SK-N-MC (cell line): ENCODE results near the gene G6PC2.
A peak's percentile ranks its signal among the peaks of the same experiment; 100 is the strongest.
"Not testable (repeated sequence)": the region's sequence is repeated elsewhere in the genome, so short reads cannot be mapped to it uniquely, and the experiment has no call there.

ENCODE experiments used
- DNase-seq: peaks from one replicate; pipeline ENCODE4 v3.0.0-alpha.2; 2011; ENCODE audit warnings: low read depth, low spot score
- H3K27ac ChIP-seq: fragments of 200-600 bp; sonication (generic); 2 replicates; pipeline ENCODE4 v1.5.1; 2016; ENCODE audit warnings: mixed run types
- H3K36me3 ChIP-seq: fragments of 200-600 bp; sonication (generic); 2 replicates; pipeline ENCODE4 v1.6.1; 2017; ENCODE audit warnings: antibody characterized with exemption, low read length, mixed read lengths; ENCODE audit not compliant: insufficient read depth
- H3K4me3 ChIP-seq: fragments of 200-600 bp; sonication (generic); 2 replicates; pipeline ENCODE4 v1.5.1; 2016
- H3K9ac ChIP-seq: fragments of 200-600 bp; sonication (generic); 2 replicates; pipeline ENCODE4 v1.8.0; 2017; ENCODE audit warnings: mixed run types, mixed read lengths; ENCODE audit not compliant: insufficient read length
- H3K9me3 ChIP-seq: fragments of 200-600 bp; sonication (generic); 2 replicates; pipeline ENCODE4 v1.6.1; 2017; ENCODE audit warnings: low read depth, mild to moderate bottlenecking, antibody characterized with exemption, low read length, moderate library complexity, mixed read lengths
- EZH2 ChIP-seq: fragments of 200-600 bp; sonication (generic); IDR thresholded peaks from one replicate; pipeline ENCODE4 v1.6.1; 2017; ENCODE audit warnings: antibody characterized with exemption
- FOXP2 ChIP-seq: optimal IDR thresholded peaks from 2 replicates; pipeline ENCODE3; 2011; ENCODE audit warnings: mild to moderate bottlenecking, moderate library complexity; ENCODE audit not compliant: insufficient read depth; ENCODE audit errors: extremely low read length, control extremely low read depth
- POLR2AphosphoS5 ChIP-seq: IDR thresholded peaks from 2 replicates; pipeline ENCODE4 v1.6.1; 2012; ENCODE audit warnings: mild to moderate bottlenecking, low read depth, low read length, borderline replicate concordance

G6PC2 gene

DNA sequence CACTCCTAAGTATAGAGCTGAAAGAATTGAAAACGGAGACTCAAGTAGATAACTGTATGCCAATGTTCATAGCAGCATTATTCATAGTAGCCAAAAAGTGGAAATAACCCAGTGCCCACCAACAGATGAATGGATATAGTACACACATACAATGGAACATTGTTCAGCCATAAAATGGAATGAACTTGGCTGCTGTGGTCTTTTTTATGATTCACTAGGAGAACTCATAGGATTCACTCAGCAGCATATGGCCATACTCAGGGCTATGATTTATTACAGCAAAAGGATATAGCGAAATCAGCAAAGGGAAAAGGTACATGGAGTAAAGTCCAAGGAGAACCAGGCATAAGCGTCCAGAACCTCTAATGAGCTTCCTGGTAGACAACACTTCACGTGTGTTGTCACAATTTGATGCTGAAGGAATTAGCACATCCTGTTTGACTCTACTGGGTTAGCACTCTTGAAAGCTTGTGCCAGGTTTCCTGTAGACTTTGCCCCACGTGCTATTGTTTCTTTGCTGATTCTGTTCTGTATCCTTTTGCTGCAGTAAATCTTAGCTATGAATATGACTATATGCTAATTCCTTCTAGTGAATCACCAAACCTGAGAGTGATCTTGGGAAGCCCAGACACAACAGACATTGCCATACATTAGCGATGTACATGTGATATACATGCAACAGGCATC, 26.6 kb upstream of the G6PC2 start:
- no peak for DNase-seq
- TF ChIP-seq FOXP2 (no peak), POLR2AphosphoS5 (no peak)
- H3K9ac ChIP-seq, result no peak overlapping the region
- H3K27ac ChIP-seq, result no peak overlapping the region
- H3K36me3 ChIP-seq, result peaks cover 27% of the 10 kb centered on the region
- no peaks in the 10 kb centered on the region for H3K9me3 ChIP-seq
- H3K4me3 ChIP-seq, result no peak overlapping the region

DNA sequence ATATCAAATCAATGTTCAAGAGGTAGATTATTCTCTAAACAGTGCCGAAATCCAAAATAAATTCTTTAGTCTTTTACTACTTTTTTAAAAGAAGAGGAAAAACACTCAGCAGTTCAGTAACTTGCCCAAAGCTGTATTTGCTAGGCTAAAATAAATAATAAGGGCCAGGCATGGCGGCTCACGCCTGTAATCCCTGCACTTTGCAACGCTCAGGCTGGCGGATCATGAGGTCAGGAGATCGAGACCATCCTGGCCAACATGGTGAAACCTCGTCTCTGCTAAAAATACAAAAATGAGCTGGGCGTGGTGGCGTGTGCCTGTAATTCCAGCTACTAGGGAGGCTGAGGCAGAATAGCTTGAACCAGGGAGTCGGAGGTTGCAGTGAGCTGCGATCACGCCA, 18.9 kb upstream of the G6PC2 start:
- not testable (repeated sequence) for DNase-seq, H3K27ac ChIP-seq, H3K9me3 ChIP-seq, H3K4me3 ChIP-seq, H3K9ac ChIP-seq
- H3K36me3 ChIP-seq, result peaks cover 14% of the 10 kb centered on the region; the same call in 1 of the 2 replicates

DNA sequence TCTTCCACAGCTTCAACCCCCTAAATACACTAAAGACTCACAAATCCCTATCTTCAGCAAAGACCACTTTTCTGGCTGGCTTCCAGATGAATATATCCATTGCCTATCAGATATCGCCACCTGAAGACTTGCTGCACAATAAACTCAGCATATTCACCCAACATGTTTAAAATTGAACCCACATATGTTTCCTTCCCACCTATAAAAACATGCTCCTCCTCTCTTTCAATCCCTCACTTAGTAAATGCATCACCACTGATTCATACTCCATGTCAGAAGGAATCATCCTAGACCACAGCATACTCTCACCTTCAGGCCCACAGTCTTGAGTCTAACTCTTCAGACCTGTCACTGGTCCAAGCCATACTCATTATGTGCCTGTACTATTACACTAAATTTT, 16.1 kb upstream of the G6PC2 start:
- H3K4me3 ChIP-seq, result no peak overlapping the region
- H3K27ac ChIP-seq, result no peak overlapping the region
- H3K36me3 ChIP-seq, result peaks cover 24% of the 10 kb centered on the region
- H3K9me3 ChIP-seq, result no peaks in the 10 kb centered on the region
- no peak for TF ChIP-seq POLR2AphosphoS5
- TF ChIP-seq FOXP2, result no peak
- TF ChIP-seq EZH2, result no peak
- H3K9ac ChIP-seq, result no peak overlapping the region
- DNase-seq, result no peak

DNA sequence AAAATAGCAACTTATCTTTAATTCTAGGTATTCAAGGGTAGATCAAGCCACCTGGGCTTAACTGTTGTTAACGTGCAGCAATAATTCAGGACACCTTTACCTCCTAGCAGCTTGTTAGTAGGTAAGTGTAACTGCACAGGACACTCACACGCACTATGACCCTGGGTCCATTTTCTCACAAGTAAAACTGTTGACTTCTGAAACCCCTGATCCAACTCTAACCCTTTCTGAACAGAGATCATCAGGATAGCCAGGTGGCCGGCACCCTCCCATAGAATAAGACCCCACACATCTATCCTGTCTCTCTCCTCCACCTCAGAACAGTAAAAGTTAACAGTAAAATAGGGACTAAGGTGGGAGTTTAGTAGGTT, 11.5 kb upstream of the G6PC2 start:
- no peak for DNase-seq
- Histone ChIP-seq H3K4me3 (peak overlapping the region; percentile 87), H3K9me3 (no peaks in the 10 kb centered on the region), H3K27ac (no peak overlapping the region), H3K36me3 (peaks cover 21% of the 10 kb centered on the region), H3K9ac (peak overlapping the region; percentile 78)
- TF ChIP-seq EZH2 (no peak), POLR2AphosphoS5 (no peak), FOXP2 (no peak)

DNA sequence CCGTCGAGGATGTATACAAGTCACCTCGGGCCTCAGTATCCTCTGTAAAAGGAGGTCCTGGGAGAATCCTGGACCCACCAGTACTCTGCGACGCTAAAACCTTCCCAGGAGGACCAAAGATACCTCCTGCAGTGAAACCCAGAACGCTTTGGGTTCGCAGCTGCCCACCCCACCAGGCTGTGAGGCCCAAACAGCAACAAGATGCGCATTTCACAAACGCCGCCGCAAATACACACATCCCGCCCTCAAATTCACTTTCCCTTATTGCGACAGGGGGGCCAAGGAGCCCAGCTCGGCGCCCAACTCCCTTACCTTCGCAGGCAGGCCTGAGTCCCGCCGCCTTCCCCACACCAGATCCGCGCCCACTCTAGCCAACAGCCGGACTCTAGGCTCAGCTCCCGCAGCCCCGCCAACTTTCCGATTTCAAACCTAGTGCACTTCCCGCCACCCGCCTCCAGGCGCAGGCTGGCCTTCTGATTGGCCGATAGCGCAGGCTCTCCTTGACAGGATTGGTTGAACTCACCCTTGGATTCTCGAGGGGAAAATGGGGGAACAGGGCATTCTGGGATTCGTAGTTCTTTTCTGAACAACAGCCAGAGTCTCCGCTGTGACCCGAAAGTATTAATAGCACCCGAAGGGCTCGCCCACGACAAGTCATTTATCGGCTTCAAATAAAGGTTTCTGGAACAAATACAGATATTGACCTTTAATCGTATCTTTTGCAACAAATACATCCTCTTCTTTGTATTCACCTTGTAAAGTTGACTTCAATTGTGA, 10.9 kb upstream of the G6PC2 start, which contains the start of gene SPC25:
Gene SPC25, minus strand, starts transcription at position 425 of the 777 bp plus-strand sequence. CDS start 911 bp downstream, outside the sequence.
- peak within 1 kb of the TSS; percentile 78 for H3K9ac ChIP-seq
- H3K36me3 ChIP-seq, result peaks cover 17% of the 10 kb centered on the region
- peak; percentile 72 for DNase-seq
- TF ChIP-seq POLR2AphosphoS5 (peak; percentile 78), FOXP2 (no peak)
- H3K9me3 ChIP-seq, result no peaks in the 10 kb centered on the region
- H3K4me3 ChIP-seq, result peak within 1 kb of the TSS; percentile 87
- H3K27ac ChIP-seq, result no peak within 1 kb of the TSS

DNA sequence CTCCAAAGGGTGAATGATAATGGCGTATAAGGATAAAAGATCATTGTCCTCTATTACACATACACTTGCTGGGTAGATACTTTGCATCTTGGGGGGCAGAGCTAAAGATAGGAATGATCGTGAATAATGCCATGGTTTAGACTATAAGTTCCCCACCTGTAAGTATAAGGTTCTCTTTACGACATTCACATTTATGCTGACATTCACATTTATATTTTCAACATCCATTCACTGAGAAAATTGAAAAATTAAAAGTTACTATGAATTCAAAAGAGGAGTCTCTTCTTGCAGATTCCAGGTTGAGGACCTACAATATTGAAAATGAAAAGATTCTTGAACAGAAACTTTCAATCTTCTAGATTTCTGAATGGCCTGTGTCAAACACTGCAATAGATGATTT, 8.8 kb upstream of the G6PC2 start:
- no peak overlapping the region for H3K4me3 ChIP-seq
- TF ChIP-seq EZH2 (no peak), POLR2AphosphoS5 (no peak), FOXP2 (no peak)
- DNase-seq, result no peak
- H3K36me3 ChIP-seq, result peaks cover 9% of the 10 kb centered on the region
- no peak overlapping the region for H3K27ac ChIP-seq
- no peaks in the 10 kb centered on the region for H3K9me3 ChIP-seq
- H3K9ac ChIP-seq, result no peak overlapping the region

DNA sequence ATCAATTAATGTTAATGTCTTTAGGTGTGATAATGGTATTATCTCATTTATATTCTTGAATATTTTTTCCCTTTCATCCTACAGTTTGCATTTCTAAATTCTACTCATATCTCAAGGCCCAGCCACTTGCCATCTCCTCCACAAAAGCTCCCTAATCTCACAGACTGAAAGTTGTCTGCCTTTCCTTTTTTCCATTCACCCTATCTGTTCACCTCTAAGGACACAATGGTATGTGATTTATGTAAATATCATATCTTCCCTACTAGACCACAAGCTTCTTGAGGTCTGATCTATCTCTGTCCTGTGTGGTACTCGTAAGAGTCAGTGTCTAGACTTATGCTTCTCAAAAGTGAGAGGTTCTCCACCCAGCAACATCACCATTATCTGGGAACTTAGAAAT, 7.0 kb upstream of the G6PC2 start:
- no peak for TF ChIP-seq FOXP2
- TF ChIP-seq POLR2AphosphoS5, result no peak
- no peak for TF ChIP-seq EZH2
- Histone ChIP-seq H3K4me3 (no peak overlapping the region), H3K27ac (no peak overlapping the region), H3K9me3 (no peaks in the 10 kb centered on the region), H3K36me3 (no peaks in the 10 kb centered on the region), H3K9ac (no peak overlapping the region)
- no peak for DNase-seq

DNA sequence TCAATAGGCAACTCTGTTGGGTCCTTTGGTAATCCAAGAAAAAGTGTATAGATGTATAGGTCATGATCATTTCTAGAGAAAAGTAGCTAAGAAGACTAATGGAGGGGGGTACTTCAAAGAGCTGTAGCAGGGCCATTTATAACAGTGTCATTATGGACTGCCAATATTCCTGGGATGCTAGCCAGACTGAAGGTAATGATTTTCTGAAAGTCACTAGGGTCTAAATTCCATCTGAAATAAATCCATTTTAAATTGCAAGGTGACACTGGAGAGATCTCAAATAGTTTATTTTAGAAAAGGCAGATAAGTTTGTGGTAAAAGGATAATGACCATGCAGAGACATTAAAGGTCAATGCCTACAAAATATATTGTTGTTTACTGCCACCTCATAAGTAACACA, 6.4 kb upstream of the G6PC2 start:
- H3K36me3 ChIP-seq, result no peaks in the 10 kb centered on the region
- DNase-seq, result no peak
- H3K4me3 ChIP-seq, result no peak overlapping the region
- no peaks in the 10 kb centered on the region for H3K9me3 ChIP-seq
- no peak overlapping the region for H3K27ac ChIP-seq
- no peak overlapping the region for H3K9ac ChIP-seq
- TF ChIP-seq POLR2AphosphoS5 (no peak), FOXP2 (no peak), EZH2 (no peak)

DNA sequence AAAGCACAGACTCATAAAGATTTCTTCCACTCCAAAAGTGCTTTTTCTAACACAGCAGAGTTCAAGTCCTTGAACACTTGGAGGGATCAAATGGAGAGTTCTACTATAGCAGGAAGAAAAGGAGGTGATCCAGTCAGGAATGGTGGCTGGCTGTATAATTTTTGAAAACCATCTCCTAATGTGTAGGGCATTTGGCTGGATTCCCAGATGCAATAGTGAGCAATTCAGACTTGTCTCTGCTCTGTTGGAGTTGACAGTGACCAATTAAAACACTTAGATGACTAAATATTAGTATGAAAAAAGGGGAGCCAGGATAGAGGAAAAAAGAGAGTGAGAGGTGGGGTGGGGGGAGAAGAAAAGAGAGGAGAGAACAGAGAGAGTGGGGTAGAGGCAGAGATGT, 5.3 kb upstream of the G6PC2 start:
- no peak for DNase-seq

More for the DNA sequence above, 5.3 kb upstream of the G6PC2 start:
- H3K4me3 ChIP-seq, result no peak overlapping the region
- no peak overlapping the region for H3K27ac ChIP-seq
- no peak for TF ChIP-seq POLR2AphosphoS5
- TF ChIP-seq EZH2, result no peak
- TF ChIP-seq FOXP2, result no peak
- no peaks in the 10 kb centered on the region for H3K9me3 ChIP-seq
- no peak overlapping the region for H3K9ac ChIP-seq
- H3K36me3 ChIP-seq, result no peaks in the 10 kb centered on the region
